Stimulated activated CD4-positive, alpha-beta T cell treated with anti-CD3 and anti-CD28 coated beads, Interleukin-12 subunit alpha, Interleukin-12 subunit beta, amount 100 ng/mL, for 4 hours (primary cell): Measurements from ENCODE around the gene TYMP.
A peak's percentile ranks its signal among the peaks of the same experiment; 100 is the strongest.

ENCODE experiments used
- DNase-seq: peaks from one replicate; pipeline ENCODE4 v3.0.0-alpha.2; 2020

The TYMP gene, protein sequence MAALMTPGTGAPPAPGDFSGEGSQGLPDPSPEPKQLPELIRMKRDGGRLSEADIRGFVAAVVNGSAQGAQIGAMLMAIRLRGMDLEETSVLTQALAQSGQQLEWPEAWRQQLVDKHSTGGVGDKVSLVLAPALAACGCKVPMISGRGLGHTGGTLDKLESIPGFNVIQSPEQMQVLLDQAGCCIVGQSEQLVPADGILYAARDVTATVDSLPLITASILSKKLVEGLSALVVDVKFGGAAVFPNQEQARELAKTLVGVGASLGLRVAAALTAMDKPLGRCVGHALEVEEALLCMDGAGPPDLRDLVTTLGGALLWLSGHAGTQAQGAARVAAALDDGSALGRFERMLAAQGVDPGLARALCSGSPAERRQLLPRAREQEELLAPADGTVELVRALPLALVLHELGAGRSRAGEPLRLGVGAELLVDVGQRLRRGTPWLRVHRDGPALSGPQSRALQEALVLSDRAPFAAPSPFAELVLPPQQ

DNA sequence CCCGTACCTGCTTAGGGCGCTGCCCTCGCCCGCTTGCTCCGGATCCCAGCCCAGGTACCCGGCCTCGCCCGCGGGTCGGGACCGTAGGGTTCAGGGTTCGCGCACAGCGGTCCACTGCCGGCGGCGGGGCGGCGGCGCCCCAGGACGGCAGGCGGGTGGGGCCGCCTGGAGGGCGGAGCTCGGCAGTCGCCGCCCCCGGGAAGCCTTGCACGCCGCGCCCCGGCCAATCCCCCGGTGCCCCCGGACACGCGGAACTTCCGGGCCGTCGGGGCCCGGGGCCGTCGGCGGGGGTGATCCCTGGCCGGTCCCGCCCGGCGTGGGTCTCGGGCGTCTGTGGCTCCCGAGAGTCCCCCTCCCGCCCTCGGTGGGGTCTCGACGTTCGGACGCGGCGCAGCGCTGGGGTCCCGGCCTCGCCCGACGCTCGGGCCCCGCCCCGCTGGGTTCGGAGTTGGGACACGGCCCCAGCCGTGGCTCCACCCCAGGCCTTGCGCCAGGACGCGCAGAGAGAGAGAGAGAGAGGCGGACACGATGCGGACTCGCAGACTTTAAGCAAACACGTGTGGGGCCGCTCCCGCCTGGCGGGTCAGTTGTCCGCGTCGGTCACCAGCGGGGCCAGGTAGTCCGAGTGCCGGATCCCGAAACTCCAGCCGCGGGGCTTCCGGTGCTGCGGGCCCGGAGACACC lies at the start of gene TYMP:
Gene TYMP, minus strand, starts transcription at position 116 of the 683 bp plus-strand sequence. CDS start 303 bp downstream, outside the sequence.
- DNase-seq, result peak; percentile 72

DNA sequence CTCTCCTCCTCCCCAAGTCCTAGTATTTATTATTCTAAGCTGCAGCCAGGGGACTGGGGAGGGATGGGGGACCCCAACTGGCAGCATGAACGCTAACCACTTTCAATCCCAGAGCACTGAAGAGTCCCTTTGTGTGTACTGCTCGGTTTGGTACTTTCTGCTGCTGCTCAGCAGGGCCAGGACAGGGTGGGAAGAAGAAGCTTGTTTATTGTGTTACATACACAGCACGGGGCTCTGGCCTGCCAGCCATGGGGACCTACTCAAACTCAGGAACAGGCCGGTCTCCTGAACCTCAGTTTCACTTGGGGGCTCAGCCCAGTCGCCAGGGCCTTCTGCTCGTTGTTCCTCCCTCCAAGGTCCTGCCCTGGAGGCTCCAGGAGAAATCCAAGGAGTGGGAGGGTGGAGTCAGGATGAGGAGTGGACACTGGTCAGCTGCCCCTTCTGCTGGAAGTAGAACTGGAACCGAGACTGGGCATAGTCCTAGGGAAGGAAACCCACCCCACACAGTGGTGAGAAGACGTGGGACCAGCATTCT lies 49.0 kb upstream of the TYMP start:
- no peak for DNase-seq

DNA sequence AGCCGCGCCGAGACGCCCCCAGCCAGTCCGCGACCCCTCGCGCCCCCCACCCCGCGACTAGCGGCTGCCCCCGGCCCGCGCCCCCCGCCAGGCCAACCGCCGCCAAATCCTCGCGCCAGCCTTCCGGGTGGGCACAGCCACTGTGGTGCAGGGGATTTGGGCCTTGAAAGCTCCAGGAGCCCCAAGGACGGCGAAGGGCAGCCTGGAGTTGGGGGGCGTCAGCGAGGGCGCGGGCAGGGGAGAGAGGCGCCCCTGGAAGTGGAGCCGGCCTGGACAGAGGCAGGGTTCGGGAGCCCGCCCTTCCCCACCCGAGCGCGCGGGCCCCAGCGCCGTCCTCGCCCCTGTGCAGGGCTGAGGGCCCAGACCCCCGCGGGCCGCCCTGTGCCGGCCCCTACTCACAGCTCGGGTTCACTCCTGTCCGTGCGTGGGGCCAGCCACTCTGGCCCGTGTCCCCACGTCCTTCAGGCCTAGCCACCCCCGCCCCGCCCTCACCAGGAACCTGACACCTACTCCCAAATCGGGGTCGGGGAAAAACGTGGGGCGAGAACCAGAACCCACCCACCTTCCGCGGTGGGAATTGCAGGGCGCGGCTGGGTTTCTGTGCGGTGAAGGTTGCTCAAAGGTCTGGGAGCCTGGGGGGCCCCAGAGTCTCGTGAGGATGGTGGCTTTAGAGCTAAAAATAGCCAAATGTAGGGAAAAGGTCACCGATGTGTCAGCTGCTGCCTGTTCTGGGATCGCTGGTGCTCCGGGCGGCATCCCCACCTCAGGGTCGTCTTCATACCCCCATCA lies 48.4 kb upstream of the TYMP start, which contains the start of gene CPT1B:
Gene CPT1B, minus strand, starts transcription at position 441 of the 789 bp plus-strand sequence. CDS start 512 bp downstream, outside the sequence.
- no peak for DNase-seq

DNA sequence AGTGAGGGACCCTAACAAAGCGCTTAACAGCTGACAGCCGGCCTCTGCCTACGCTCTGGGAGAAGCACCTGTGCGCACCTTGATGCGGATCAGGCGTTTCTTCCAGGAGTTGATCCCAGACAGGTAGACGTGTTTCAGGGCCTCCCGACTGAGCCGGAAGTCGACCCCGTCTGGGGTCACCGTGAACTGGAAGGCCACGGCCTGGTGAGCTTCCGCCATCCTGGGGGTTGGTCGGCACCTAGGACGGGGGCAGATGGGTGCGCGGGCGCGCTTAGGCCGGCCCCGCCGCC lies 47.8 kb upstream of the TYMP start:
- no peak for DNase-seq

DNA sequence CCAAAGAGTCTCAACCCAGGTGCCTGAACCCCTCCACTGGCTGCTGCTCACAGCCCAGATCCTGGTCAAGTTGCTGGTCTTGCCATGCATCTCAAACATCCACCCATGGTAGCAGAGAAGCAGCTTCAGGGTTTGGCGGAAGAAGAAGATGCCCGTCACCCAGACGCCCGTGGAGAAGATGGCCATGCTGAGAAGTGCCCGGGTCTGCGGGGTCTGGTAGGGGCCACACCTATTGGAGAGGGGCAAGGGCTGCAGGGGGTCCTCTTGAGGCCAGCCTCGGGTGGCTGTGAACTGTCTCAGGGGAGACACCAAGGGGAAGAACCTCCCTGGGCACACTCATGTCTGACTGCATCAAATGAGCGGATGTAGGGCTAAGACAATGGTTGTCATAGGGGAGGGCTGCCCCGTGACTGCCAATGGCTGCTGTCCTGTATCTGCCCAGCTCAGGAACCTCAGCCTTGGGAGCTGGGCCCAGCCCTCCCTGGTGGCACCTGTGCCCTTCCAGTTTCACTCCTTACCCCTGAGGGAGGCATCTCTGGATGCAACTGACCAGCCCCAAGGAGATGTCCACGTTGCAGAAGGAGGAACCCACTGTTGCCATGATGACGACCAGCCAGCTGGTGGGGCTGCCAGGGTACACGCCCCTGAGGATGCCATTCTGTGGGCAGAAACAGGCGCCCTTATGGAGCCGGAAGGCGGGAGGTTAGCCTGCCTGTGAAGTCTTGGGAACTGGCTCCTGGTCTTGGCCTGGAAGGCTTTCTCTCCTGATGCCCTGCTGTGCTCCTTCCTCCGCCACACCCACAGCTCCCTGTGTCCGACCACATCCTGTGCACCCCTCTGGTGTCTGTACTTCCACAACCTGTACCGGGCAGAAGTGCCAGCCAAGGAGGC lies 47.2 kb upstream of the TYMP start:
- DNase-seq, result no peak

DNA sequence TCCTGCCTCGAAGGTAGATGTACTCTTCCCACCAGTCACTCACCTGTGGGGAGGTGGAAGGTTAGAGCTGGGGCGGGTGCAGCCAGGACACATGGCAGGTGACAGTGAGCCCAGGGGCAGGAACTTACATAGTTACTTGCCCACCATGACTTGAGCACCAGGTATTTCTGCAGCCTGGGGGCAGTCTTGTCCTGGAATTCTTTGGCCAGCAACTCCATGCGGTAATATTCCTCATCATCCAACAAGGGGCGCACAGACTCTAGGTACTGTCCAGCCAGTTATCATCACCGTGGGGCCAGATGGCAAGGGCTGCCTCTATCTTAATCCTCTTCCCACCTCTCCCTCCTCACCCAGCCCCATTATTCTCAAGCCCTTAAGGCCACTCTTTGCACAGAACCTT lies 46.3 kb upstream of the TYMP start:
- DNase-seq, result no peak

DNA sequence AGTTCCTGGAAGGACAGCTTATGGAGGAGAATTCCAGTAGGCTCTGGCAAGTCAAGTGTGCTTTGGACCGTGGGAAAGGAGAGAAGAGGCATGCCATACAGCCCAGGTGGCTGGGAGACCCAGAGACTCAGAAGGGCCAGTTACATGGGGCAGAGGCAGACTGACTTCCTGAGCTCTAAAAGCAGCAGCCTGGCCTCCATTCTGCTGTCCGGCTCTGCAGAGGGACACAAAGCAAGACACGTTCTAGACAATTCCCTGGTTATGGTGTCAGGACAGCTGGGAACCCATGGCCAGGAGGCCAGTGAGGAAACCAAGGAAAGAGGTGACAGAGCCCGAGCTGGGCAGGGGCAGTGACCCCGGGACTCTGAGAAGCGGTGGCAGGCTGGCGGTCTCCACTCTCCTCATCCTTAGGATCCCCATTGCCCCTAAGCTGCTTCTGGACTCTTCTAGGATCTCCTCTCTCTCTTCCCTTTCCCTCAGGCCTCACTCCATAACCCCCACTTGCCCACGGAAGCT lies 45.7 kb upstream of the TYMP start:
- DNase-seq, result no peak

DNA sequence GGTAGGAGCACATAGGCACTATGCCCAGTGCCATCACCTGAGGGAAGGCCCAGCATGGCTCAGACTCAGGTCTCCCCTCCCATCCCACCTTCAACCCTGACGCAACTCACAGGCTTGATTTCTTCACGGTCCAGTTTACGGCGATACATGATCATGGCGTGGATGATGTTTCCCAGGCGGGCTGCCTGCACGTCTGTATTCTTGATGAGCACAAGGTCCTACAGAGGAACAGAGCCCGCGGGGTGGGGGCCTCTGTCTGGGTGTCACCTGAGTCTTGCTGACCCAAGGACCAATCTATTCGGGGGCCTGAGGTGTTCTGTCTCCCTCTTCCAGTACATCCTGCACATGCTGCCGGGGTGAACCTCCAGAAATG lies 44.6 kb upstream of the TYMP start:
- no peak for DNase-seq

DNA sequence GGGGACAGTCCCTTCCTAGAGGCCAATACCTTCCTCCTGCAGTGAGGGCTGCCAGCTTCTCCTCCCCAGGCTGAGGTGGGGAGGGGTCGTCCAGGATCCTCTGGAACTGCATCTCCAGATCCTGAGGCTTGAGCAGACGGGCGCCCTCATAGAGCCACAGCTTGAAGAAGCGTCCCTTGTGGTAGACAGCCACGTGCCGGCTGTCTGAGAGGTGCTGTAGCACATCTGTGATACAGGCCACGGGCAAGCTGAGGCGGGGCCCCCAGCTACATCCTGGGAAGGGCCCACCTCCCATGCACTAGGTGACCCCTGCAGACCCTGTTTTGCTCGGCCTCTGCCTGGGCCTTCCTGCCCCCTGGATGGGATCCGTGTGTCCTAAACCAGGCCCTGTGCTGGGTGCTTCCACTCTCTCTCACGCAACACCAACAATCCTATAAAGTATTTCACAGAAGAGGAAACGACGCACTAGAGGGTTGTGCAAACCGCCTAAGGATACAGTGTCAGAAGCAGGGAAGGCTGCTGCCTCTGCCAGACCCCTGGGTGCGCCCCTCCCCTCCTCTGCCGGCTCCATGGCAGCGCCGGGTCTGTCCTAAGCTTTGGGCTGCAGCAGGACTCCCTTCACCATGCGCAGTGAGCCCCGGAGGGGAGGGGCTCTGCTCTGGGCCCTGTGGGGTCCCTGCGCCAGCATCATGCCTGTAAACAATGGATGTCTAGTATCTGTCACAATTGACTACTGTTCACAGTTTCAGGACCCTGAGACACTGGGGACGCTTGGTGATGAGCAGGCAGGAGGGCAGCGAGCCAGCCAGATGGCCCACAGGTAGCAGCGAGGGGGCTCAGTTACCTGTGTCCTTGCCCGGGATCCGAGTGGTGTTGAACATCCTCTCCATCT lies 43.9 kb upstream of the TYMP start:
- no peak for DNase-seq

DNA sequence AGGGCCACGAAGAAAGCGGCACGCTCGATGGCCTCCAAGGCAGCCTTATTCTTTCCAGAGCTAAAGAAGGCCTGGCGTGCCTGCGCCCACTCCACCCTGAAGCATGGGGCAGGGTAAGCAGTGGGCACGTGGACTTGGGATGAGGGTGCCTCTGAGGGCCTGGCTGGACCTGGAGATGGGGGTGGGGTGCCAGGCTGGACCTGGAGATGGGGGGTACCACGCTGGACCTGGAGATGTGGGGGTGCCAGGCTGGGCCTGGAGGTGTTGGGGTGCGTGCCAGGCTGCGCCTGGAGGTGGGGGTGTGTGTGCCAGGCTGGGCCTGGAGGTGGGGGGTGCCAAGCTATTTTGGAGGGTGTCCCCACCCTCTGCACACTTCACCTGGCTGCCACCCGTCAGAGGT lies 43.2 kb upstream of the TYMP start:
- DNase-seq, result no peak

DNA sequence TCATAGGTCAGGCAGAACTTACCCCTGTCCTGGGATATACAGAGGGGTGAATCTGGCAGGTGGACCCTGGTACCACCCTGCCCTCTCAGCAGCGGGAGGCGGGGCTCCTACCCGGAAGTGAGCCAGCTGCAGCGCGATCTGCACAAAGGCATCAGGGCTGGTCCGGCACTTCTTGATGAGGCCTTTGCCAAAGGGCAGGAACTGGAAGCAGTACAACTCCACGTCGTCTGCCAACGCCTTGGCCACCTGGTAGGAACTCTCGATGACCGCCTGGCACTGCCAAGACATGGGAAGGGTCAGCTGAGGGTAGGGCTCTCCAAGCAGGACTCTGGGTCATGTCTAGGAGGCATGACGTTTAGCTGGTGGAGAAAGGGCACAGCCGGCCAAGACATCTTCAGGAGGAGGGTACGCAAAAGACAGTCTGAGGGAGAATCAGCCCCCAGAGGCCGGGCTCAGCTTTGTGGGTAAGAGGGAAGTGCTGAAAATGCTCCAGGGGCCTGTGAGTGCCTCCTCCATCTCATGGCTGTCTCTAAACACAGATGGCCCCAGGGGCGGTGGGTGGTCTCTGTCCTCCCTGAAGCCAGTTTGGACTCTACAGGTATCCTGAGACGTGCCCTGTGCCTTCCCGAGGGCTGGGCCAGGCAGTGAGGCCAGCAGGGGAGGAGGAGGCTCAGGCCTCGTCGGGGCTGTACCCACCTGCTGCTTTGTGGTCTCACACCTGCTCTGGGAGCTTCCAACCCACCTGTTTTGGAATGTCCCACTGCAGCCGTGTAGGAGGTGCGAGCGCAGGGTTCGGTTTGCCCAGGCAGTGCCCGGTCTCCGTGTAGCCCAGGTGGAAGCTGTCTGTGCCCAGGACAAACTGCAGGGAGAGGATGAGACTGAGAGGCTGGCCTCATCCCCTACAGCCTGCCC lies 41.7 kb upstream of the TYMP start:
- no peak for DNase-seq

DNA sequence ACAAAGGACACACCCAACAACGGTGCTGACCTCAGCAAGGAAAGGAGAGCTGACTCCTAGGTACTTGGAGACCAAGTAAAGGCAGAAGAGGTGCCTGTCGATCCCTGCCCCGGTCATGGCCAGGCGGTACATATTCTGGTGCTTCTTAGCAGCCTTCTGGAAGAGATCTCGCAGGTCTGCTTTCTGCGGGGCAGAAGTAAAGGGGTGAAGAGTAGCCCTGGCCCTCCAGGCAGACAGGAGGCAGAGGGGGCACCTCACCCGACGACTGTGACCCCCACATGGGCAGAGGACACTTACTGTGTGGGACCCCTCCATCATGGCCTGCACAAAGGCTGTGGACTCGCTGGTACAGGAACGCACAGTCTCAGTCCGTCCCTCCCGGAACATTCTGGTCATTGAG lies 41.0 kb upstream of the TYMP start:
- DNase-seq, result no peak

DNA sequence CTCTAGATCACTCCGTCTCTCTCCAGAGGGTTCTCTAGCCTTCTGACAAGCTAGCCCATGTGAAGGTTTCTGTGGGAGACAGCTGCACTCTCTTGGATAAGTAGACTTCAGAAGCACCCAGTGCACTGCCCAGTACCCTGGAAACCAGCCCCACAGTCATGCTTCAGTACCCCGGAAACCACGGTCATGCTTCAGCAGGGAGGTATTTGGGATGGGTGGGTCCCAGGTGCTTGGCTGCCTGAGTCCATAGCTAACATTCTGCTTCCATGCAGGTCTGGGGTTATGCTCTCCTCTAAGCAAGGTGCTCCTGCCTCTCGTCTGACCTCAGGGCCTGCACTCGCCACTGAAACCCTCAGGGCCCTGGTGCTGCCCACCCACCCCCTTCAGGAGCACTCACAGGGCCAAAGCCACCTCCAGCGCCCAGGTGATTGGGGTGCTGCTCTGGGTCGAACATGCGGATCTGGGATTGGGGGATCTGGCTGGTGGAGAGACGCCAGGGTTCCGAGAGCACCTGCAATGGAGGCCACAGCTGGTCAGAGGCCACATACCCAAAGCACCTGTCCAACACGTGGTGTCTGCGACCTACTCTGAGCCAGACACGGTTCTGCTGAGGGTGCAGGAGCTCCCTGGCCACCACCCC lies 40.2 kb upstream of the TYMP start:
- no peak for DNase-seq

DNA sequence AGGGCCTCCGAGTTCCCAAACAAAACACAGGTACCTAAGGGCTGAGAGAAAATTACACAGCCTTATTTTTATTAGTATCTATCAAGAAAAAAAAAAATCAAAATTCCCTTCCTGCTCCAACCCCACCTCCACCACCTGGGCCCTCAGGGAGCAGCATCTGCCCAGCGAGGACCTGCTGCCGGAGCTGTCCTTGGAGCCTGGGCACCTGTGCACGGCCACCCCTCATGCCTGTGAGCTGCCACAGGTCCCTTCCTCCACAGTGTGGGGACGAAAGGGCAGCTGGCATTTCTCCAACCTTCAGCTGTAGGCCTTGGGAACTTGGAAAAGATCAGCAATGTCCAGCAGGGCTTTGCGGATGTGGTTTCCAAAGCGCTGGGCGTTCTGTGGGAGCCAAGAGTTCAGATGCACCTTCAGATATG lies 39.2 kb upstream of the TYMP start:
- DNase-seq, result no peak

DNA sequence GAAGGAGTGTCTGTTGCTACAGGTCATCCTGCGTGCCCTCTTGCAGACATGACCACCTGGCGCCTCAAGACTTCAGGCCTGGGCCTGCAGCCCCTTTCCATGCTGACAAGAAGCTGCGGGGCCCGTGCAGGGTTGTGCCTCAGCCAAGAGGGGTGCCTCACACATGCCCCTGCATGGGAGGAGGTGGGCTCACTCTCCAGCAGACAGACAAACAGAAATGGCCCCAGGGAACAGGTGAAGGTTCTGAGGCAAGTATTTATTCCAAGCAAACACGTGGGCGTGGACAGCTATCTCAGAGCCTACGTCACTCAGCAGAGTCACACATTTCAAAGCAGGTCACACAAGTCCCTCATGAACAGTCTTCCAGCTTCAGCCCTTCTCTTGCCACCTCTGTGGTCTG lies 38.8 kb upstream of the TYMP start:
- no peak for DNase-seq

DNA sequence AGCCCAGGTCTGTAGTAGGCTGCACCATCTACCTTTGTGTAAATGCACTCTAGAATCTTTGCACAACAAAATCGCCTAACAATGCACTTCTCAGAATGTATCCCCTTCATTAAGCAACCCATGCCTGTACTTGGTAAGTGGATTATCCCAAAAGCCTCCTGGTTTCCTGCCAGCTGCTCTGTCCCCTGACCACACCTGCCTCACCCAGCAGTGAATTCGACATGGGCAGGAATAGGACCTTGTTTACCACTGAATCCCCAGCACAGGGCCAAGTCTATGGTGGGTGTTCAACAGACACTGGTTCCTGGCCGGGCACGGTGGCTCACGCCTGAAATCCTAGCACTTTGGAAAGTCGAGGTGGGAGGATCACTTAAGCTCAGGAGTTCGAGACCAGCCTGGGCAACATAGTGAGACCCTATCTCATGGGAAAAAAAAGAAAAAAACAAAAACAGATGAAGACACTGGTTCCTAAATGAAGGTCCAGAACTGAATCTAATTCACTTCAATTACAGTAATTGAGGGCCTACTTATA lies 38.0 kb upstream of the TYMP start:
- no peak for DNase-seq

DNA sequence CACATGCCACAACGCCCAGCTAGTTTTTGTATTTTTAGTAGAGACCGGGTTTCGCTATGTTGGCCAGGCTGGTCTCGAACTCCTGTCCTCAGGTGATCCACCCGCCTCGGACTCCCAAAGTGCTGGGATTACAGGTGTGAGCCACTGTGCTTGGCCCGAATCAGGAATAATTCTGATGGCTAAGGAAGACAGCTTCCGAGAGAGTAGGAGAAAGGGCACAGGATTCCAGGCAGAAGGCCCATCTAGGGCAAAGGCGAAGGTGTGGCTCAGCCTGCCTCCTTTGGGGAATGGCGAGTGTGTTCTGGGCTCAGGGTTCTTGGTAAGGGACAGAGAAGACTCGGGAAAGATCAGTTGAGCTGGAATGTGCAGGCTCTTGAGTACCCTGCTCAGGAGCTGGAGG lies 34.5 kb upstream of the TYMP start:
- no peak for DNase-seq

DNA sequence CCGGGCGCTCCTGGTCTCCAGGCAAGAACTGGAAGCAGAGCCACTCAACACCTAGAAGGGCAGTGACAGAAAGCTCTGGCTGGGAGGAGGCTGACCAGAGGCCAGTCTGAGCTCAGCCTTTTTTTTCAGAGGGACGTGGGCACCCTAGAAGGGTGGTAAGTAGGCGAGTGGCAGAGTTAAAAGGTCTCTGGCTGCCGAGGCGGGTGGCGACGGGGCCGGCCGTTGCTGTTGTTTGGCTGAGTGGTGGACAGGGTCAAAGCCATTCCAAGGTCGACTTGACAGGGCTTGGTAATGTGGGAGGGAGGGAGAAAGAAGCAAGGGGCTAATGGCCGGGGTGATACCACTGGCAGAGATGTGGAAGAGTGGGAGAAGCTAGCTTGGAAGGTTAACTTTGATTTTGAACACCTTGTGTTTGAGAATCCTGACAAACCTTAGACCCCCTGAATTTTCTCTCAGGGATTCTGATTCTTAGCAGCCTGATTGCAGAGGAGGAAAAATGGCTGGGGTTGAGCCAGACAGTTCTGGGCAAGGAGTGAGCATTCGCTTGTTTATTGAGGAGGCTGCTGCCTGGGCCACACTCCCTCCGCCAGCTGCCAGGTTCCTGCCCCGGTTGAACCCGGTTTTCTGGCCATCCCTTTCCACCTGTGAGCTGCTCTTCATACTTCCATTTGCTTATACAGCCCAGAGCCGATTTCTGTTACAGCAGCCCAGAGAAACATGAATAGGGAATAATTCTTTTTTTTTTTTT lies 33.8 kb upstream of the TYMP start:
- DNase-seq, result no peak
